Neural cell (in vitro differentiated cells): ENCODE measurements around the gene PCDHA9. TPM values are rescaled to one million over a fixed set of nuclear protein-coding genes. Genes with fewer than 3 reads are reported as not detected.
"Not testable (repeated sequence)": the region's sequence is repeated elsewhere in the genome, so short reads cannot be mapped to it uniquely, and the experiment has no call there.

Experiments used
- H2AFZ ChIP-seq: fragments of 200-600, 300-800 bp; sonication (generic), shearing (Covaris generic); 2 replicates; pipeline ENCODE4 v1.6.0; 2014; ENCODE audit warnings: low read depth, mild to moderate bottlenecking, antibody characterized with exemption, low read length, moderate library complexity
- H3F3A ChIP-seq: fragments of 200-600 bp; shearing (Covaris generic); 2 replicates; pipeline ENCODE4 v1.6.1; 2016; ENCODE audit warnings: mild to moderate bottlenecking, moderate library complexity, mixed read lengths, antibody characterized with exemption, low read length; ENCODE audit not compliant: insufficient read depth, poor library complexity, severe bottlenecking
- H3K27ac ChIP-seq: fragments of 200-600, 300-800 bp; sonication (generic), shearing (Covaris generic); 2 replicates; pipeline ENCODE4 v1.5.1; 2014; ENCODE audit warnings: mild to moderate bottlenecking, low read length, moderate library complexity
- H3K27me3 ChIP-seq: fragments of 300-800, 200-600 bp; sonication (generic), shearing (Covaris generic); 2 replicates; pipeline ENCODE4 v1.6.0; 2014; ENCODE audit warnings: mild to moderate bottlenecking, low read depth, low read length, moderate library complexity; ENCODE audit not compliant: insufficient read depth
- H3K36me3 ChIP-seq: fragments of 300-800, 200-600 bp; sonication (generic), shearing (Covaris generic); 2 replicates; pipeline ENCODE4 v1.5.1; 2014; ENCODE audit warnings: mild to moderate bottlenecking, antibody characterized with exemption, low read length, moderate library complexity; ENCODE audit not compliant: insufficient read depth
- H3K4me2 ChIP-seq: fragments of 300-800, 200-600 bp; sonication (generic), shearing (Covaris generic); 2 replicates; pipeline ENCODE4 v1.6.0; 2014; ENCODE audit warnings: mild to moderate bottlenecking, low read length
- H3K4me3 ChIP-seq: fragments of 300-800, 200-600 bp; sonication (generic), shearing (Covaris generic); 2 replicates; pipeline ENCODE4 v1.5.1; 2014; ENCODE audit warnings: mild to moderate bottlenecking, low read length, moderate library complexity
- H3K79me2 ChIP-seq: fragments of 200-600 bp; shearing (Covaris generic); replicated peaks from 2 replicates; pipeline ENCODE4 v1.6.0; 2014; ENCODE audit warnings: mild to moderate bottlenecking, low read length, moderate library complexity; ENCODE audit not compliant: insufficient read depth
- H3K9ac ChIP-seq: fragments of 300-800, 200-600 bp; sonication (generic), shearing (Covaris generic); 2 replicates; pipeline ENCODE4 v1.6.1; 2016; ENCODE audit warnings: mild to moderate bottlenecking, low read length, mixed read lengths
- H3K9me2 ChIP-seq: fragments of 200-600 bp; shearing (Covaris generic); 2 replicates; pipeline ENCODE4 v1.6.1; 2016; ENCODE audit warnings: mild to moderate bottlenecking, low read length, mixed read lengths; ENCODE audit not compliant: insufficient read depth
- H3K9me3 ChIP-seq: fragments of 200-600, 300-800 bp; sonication (generic), shearing (Covaris generic); 2 replicates; pipeline ENCODE4 v1.6.1; 2016; ENCODE audit warnings: mild to moderate bottlenecking, mixed run types, low read length, moderate library complexity, mixed read lengths
- H4K20me1 ChIP-seq: fragments of 200-600 bp; shearing (Covaris generic); 2 replicates; pipeline ENCODE4 v1.6.1; 2016; ENCODE audit warnings: mild to moderate bottlenecking, mixed run types; ENCODE audit not compliant: insufficient read depth
- EP300 ChIP-seq: fragments of 450-650 bp; conservative IDR thresholded peaks from 2 replicates; pipeline ENCODE4 v1.6.1; 2014; ENCODE audit warnings: antibody characterized with exemption, mild to moderate bottlenecking, moderate library complexity; ENCODE audit not compliant: poor library complexity, severe bottlenecking
- EZH2 ChIP-seq: fragments of 200-600, 300-800 bp; shearing (Covaris generic), sonication (generic); IDR thresholded peaks from 2 replicates; pipeline ENCODE4 v1.6.1; 2014; ENCODE audit warnings: antibody characterized with exemption, low read length, borderline replicate concordance, mild to moderate bottlenecking; ENCODE audit not compliant: insufficient read depth, poor library complexity, severe bottlenecking
- MXI1 ChIP-seq: fragments of 450-650 bp; conservative IDR thresholded peaks from 2 replicates; pipeline ENCODE4 v1.6.1; 2014; ENCODE audit warnings: antibody characterized with exemption, mild to moderate bottlenecking; ENCODE audit not compliant: poor library complexity, severe bottlenecking
- POLR2AphosphoS5 ChIP-seq: IDR thresholded peaks from 2 replicates; pipeline ENCODE4 v1.6.1; 2012
- RAD21 ChIP-seq: fragments of 450-650 bp; conservative IDR thresholded peaks from 2 replicates; pipeline ENCODE4 v1.6.1; 2014; ENCODE audit warnings: antibody characterized with exemption, mild to moderate bottlenecking, moderate library complexity
- REST ChIP-seq: IDR thresholded peaks from 2 replicates; pipeline ENCODE4 v1.6.1; 2012; ENCODE audit warnings: borderline replicate concordance
- SMC3 ChIP-seq: fragments of 450-650 bp; conservative IDR thresholded peaks from 2 replicates; pipeline ENCODE4 v1.6.1; 2014; ENCODE audit warnings: antibody characterized with exemption, mild to moderate bottlenecking, moderate library complexity; ENCODE audit not compliant: poor library complexity
- TAF1 ChIP-seq: IDR thresholded peaks from 2 replicates; pipeline ENCODE4 v1.6.1; 2012; ENCODE audit warnings: low read depth
- polyA plus RNA-seq: library from polyadenylated mRNA; depleted of rRNA; stranded (reverse); fragments of >200 nt; gene quantifications from 2 replicates; pipeline ENCODE4 v1.2.3, GENCODE V29; 2014
- TF ChIP-seq, protein P1 (sequence below): fragments of 450-650 bp; IDR thresholded peaks from 2 replicates; pipeline ENCODE4 v1.5.1; 2014; ENCODE audit warnings: antibody characterized with exemption, mild to moderate bottlenecking, moderate library complexity; ENCODE audit not compliant: poor library complexity, severe bottlenecking

The PCDHA9 gene
- polyA plus RNA-seq, 1 donor from 2014 or later: 0.88 TPM

DNA sequence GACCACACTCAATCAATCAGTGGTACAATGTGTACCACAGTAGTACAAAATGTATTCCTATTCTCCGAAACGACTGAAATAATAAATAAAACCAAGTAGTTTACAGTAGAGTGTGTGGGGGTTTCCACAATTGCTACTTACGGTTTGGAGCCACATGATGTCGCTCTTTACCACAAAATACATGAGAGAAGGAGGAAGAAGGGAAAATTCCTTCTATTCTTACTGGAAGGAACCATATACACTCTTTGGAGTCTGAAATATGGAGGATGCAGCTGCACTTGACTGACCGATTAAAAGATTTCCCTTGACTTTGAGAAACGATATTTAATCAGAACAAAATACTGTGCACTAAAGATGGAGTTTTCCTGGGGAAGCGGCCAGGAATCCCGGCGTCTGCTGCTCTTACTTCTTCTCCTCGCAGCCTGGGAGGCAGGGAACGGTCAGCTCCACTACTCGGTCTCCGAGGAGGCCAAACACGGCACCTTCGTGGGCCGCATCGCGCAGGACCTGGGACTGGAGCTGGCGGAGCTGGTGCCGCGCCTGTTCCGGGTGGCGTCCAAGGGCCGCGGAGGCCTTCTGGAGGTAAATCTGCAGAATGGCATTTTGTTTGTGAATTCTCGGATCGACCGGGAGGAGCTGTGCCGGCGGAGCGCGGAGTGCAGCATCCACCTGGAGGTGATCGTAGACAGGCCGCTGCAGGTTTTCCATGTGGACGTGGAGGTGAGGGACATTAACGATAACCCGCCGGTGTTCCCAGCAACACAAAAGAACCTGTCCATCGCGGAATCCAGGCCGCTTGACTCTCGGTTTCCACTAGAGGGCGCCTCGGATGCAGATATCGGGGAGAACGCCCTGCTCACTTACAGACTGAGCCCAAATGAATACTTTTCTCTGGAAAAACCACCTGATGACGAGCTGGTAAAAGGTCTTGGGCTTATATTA, 41.1 kb upstream of the PCDHA9 start, which contains the start of gene PCDHA4:
TSS of gene PCDHA4 (plus strand) at position 235 of the 942 bp plus-strand sequence.
- H3K27ac ChIP-seq: peak within 1 kb of the TSS; percentile 99
- H2AFZ ChIP-seq: peak within 1 kb of the TSS; percentile 62
- no peaks in the 10 kb centered on the region for H3K9me2 ChIP-seq
- H3K9me3 ChIP-seq: peaks cover 28% of the 10 kb centered on the region
- no peaks in the 10 kb centered on the region for H4K20me1 ChIP-seq
- H3K79me2 ChIP-seq: peaks cover 51% of the 10 kb centered on the region
- H3K9ac ChIP-seq: peak within 1 kb of the TSS; percentile 98
- peak within 1 kb of the TSS; percentile 72 for H3K4me3 ChIP-seq
- H3F3A ChIP-seq: peaks cover 2% of the 10 kb centered on the region
- TF ChIP-seq, protein P1, sequence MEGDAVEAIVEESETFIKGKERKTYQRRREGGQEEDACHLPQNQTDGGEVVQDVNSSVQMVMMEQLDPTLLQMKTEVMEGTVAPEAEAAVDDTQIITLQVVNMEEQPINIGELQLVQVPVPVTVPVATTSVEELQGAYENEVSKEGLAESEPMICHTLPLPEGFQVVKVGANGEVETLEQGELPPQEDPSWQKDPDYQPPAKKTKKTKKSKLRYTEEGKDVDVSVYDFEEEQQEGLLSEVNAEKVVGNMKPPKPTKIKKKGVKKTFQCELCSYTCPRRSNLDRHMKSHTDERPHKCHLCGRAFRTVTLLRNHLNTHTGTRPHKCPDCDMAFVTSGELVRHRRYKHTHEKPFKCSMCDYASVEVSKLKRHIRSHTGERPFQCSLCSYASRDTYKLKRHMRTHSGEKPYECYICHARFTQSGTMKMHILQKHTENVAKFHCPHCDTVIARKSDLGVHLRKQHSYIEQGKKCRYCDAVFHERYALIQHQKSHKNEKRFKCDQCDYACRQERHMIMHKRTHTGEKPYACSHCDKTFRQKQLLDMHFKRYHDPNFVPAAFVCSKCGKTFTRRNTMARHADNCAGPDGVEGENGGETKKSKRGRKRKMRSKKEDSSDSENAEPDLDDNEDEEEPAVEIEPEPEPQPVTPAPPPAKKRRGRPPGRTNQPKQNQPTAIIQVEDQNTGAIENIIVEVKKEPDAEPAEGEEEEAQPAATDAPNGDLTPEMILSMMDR: peak; percentile 88
- TF ChIP-seq EP300 (no peak), MXI1 (no peak), TAF1 (peak; percentile 90), POLR2AphosphoS5 (peak; percentile 82), RAD21 (peak; percentile 90), EZH2 (no peak), REST (peak; percentile 72), SMC3 (peak; percentile 84)
- peak within 1 kb of the TSS; percentile 74 for H3K4me2 ChIP-seq
- no peaks in the 10 kb centered on the region for H3K27me3 ChIP-seq
- H3K36me3 ChIP-seq: peaks cover 26% of the 10 kb centered on the region

GRCh38 chr5:140808241-140808888, 39.8 kb upstream of the PCDHA9 start:
- peak overlapping the region; percentile 72 for H3K4me3 ChIP-seq
- peaks cover 18% of the 10 kb centered on the region for H3K9me3 ChIP-seq
- H2AFZ ChIP-seq: not testable (repeated sequence)

More at GRCh38 chr5:140808241-140808888, 39.8 kb upstream of the PCDHA9 start:
- not testable (repeated sequence) for H3K9me2 ChIP-seq, H4K20me1 ChIP-seq, H3F3A ChIP-seq, H3K27me3 ChIP-seq, H3K9ac ChIP-seq
- Histone ChIP-seq H3K36me3 (peaks cover 16% of the 10 kb centered on the region), H3K4me2 (peak overlapping the region; percentile 72), H3K27ac (peak overlapping the region; percentile 99), H3K79me2 (peaks cover 63% of the 10 kb centered on the region)
